MG63 (cell line): ENCODE results near the gene CPB2. TPM values are rescaled to one million over a fixed set of nuclear protein-coding genes. Genes with fewer than 3 reads are reported as not detected.
A peak's percentile ranks its signal among the peaks of the same experiment; 100 is the strongest.

Source experiments
- DNase-seq: peaks from one replicate; pipeline ENCODE4 v3.0.0-alpha.2; 2020
- H3K27me3 ChIP-seq: fragments of 250-450 bp; sonication (Bioruptor Pico); 2 replicates; pipeline ENCODE4 v1.5.1; 2020; ENCODE audit warnings: mild to moderate bottlenecking, moderate library complexity
- H3K36me3 ChIP-seq: fragments of 250-450 bp; sonication (Bioruptor Pico); 2 replicates; pipeline ENCODE4 v1.5.1; 2020; ENCODE audit warnings: mild to moderate bottlenecking, moderate library complexity
- H3K4me3 ChIP-seq: fragments of 250-450 bp; sonication (Bioruptor Pico); 2 replicates; pipeline ENCODE4 v1.5.1; 2020; ENCODE audit warnings: mild to moderate bottlenecking, moderate library complexity
- H3K9me3 ChIP-seq: fragments of 250-450 bp; sonication (Bioruptor Pico); 2 replicates; pipeline ENCODE4 v1.5.1; 2020; ENCODE audit warnings: mild to moderate bottlenecking, moderate library complexity
- total RNA-seq: library from RNA; depleted of rRNA; stranded (reverse); fragments of >200 nt; shearing (Covaris generic); gene quantifications from 2 replicates; pipeline ENCODE4 v1.2.3, GENCODE V29; 2014; ENCODE audit warnings: low replicate concordance; rRNA removed

Gene CPB2, protein sequence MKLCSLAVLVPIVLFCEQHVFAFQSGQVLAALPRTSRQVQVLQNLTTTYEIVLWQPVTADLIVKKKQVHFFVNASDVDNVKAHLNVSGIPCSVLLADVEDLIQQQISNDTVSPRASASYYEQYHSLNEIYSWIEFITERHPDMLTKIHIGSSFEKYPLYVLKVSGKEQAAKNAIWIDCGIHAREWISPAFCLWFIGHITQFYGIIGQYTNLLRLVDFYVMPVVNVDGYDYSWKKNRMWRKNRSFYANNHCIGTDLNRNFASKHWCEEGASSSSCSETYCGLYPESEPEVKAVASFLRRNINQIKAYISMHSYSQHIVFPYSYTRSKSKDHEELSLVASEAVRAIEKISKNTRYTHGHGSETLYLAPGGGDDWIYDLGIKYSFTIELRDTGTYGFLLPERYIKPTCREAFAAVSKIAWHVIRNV
- total RNA-seq: not detected in 2 replicates

DNA sequence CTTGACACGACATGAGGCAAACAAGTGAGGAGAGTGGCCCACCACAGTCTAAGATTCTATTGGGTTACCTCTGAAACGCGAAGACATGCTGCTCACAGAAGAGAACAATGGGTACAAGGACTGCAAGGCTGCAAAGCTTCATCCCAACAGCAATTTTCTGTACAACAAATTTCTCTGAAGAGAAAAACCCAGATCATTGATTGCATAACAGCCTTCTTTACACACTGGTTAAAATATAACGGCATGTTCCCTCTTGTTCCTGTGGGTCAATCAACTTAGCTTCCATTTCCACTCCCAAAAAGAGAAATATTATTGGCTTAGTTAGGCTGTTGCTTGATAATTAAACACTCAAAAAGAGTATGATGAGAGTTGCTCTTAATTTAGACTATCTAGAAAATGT lies at the start of gene CPB2:
CPB2 (minus strand) TSS at position 166 of the 400 bp plus-strand sequence; CDS start at position 142, 24 bp downstream.
- Histone ChIP-seq H3K27me3 (peaks cover 11% of the 10 kb centered on the region; the same call in 1 of the 2 replicates), H3K36me3 (no peaks in the 10 kb centered on the region), H3K4me3 (no peak within 1 kb of the TSS), H3K9me3 (no peaks in the 10 kb centered on the region)
- no peak for DNase-seq

DNA sequence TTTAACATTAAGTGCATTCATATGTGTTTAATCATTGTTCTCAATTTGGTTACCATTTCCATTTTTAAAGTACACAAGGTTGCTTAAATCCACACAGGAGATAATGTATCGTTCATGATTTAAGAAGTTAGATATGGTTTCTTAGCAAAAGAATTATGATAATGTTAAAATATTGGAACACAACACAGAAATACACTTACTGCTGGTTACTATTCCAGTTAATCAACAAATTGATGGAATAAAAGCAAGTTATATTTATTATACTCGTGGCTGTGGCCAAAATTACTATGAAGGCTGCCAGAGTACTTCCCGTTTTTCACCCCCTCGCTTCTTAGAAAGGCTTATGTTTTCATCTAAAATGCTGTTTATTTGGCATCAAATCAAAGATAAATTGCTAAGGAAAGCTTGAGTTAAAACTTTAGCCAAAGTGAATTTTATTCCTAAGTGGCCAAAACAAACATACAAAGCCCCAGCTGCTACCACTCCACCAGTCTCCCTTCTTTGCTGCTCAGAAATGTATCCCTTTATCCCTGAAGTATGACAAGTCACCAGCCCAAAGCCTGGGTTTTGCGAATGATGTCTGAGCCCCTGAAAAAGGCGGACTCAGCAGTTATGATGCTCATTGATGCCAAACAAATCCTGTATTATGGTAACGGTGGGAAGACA lies 49.4 kb upstream of the CPB2 start:
- no peak for DNase-seq

DNA sequence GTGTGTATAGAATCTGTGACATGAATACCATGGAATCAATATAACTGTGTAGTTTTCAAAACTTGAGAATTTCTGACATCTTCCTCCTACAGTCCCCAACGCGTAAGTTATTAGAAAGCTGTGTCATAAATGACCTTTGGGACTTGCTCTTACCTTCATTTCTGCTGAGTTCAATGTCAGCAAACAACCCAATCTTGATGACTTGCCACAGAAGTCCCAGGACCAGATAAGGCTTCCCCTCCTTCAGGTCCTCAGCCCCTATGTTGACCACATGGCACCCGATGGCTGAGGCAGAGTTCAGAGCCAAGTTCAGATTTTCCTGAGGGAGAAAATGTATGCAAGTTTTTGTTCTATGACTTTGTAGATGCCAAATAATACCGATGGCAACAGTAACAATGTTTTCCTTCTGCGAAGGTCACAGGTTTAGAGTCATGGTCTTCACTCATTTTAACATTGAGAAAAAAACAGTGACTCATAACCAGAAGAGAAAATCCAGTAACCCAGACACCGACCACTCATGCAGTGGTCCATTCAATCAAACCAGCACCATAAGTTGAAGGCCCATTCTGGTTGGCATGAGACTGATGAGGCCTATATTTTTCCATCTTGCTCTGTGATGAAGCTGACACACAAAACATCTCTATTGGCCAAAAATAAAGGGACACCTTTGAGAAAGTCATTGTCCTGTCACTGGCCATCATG lies 47.9 kb upstream of the CPB2 start:
- Histone ChIP-seq H3K4me3 (no peak overlapping the region), H3K9me3 (no peaks in the 10 kb centered on the region), H3K36me3 (no peaks in the 10 kb centered on the region), H3K27me3 (peaks cover 4% of the 10 kb centered on the region; the same call in 1 of the 2 replicates)
- DNase-seq: no peak

More for the DNA sequence above, 49.4 kb upstream of the CPB2 start:
- Histone ChIP-seq H3K9me3 (no peaks in the 10 kb centered on the region), H3K36me3 (no peaks in the 10 kb centered on the region), H3K4me3 (no peak overlapping the region), H3K27me3 (peaks cover 2% of the 10 kb centered on the region; the same call in 1 of the 2 replicates)

DNA sequence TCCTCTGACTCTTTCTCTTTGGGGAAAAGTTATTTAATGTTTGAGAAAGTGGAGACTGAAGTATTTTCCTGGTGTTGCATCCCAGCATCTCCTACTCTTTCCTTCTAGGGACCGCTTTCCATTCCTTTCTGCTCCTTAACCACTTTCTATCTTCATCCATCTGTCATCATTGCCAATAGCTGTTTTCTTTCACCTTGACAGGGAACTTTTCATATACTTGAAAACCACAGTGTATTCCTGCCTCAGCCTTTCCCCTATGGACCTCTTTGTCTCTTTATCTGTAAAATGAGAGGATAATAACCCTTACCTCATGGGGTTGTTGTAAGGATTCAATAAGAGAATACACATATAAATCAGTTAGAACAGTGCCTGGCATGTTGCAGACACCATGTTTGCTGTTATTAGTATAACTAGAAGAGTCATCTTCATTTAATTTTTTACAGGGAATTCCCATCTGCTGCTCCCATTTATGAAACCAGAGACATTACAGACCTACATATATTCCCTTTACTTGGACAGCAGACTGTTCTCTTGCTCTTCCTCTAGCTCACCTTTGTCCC lies 45.4 kb upstream of the CPB2 start:
- Histone ChIP-seq H3K36me3 (no peaks in the 10 kb centered on the region), H3K27me3 (peaks cover 4% of the 10 kb centered on the region; the same call in 1 of the 2 replicates), H3K4me3 (no peak overlapping the region), H3K9me3 (no peaks in the 10 kb centered on the region)
- DNase-seq: no peak

DNA sequence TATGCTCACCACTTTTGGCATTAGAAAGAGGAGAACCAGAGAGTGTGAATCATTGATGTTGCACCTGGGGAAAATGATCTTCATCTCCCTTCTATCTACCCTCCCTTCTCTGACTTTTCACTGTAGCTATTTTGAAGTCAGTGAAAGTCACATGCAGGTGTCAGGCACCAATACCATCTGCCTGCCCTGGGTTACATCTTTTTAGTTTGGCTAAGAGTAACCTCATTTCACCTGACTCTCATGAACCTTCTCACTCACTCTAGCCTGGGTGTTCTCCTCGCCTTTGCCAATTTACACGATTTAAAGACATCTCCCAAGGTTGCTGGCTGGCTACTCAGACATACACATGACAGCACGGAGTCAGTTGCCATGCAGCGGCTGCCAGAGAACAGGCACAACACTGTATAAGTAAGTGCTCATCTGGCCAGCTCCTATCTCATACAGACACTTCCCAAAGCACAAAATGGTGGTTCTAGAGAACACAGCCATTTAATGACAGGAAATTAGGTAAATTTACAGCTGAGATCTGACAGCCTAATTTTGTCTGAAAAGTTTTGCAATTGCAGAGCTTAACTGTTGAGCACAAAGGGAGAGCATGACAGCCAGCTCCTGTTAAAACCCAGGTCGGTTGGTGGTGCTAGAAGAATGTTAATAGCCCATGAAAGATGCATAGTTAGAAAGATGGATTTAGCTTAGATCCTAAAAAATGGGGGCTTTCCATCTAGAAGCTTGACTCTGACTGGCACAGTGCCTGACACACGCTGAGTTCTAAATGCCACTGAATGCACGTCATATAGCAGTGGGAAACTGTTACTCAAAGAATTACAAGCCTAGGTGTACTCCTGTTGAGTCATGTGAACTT lies 44.7 kb upstream of the CPB2 start:
- Histone ChIP-seq H3K27me3 (peaks cover 4% of the 10 kb centered on the region; the same call in 1 of the 2 replicates), H3K4me3 (no peak overlapping the region), H3K9me3 (no peaks in the 10 kb centered on the region), H3K36me3 (no peaks in the 10 kb centered on the region)
- no peak for DNase-seq

DNA sequence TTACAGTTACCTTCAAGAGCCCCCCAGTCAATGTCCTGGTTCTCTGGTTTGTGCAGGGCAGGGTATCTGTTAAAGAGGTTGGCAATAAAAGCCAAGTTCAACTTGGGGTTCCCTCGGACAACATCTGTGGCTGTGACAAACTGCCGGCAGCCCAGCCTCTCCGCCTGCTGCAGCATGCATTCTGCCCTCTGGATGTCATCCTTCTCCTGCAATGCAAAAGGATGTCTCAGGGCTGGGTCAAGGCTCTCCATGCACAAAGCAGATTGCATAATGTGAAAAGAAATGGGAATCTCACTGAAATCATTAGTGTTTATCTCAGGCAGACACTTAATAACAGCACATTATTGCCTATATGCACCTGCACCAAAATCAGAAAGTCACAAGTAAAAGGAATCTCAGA lies 42.1 kb upstream of the CPB2 start:
- DNase-seq: peak; percentile 5
- no peak overlapping the region for H3K4me3 ChIP-seq
- H3K27me3 ChIP-seq: peaks cover 4% of the 10 kb centered on the region; the same call in 1 of the 2 replicates
- no peaks in the 10 kb centered on the region for H3K36me3 ChIP-seq
- no peaks in the 10 kb centered on the region for H3K9me3 ChIP-seq

DNA sequence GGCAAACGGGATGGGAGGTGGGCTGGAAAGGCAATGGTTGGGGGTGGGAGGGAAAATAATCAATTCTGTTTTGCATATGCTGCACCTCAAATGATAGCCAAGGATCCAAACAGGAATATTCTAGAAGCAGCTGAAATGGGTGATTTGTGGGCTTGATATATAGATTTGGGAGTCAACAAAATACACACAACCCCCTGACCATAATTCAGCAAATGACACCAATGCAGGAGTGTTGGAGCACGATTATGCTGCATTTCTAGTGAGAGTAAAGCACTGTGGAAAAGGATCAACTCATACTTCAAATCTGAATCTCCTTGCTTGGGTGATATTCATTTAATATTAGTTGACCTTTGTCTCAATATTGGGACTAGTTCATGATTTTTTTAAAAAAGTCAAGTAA lies 41.1 kb upstream of the CPB2 start:
- DNase-seq: no peak
- Histone ChIP-seq H3K4me3 (no peak overlapping the region), H3K27me3 (peaks cover 3% of the 10 kb centered on the region; the same call in 1 of the 2 replicates), H3K36me3 (no peaks in the 10 kb centered on the region), H3K9me3 (no peaks in the 10 kb centered on the region)

DNA sequence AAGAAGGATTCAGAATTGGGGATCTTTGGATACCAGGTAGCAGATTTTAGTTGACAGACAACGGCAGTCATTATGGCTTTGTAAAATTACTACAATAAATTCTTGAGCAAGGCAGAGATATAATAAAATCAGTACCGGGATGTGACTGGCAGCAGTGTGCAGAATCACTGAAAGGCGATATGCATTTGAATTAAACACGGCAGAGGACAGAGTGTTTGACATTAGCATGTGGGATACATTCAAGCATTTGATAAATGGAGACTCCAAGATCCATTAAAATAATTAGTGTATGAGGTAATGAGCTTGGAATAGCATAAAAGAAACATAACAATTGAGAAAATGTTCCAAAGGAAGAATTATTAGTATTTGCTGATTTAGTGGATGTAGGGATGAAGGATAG lies 40.3 kb upstream of the CPB2 start:
- no peak overlapping the region for H3K4me3 ChIP-seq
- no peaks in the 10 kb centered on the region for H3K9me3 ChIP-seq

DNA sequence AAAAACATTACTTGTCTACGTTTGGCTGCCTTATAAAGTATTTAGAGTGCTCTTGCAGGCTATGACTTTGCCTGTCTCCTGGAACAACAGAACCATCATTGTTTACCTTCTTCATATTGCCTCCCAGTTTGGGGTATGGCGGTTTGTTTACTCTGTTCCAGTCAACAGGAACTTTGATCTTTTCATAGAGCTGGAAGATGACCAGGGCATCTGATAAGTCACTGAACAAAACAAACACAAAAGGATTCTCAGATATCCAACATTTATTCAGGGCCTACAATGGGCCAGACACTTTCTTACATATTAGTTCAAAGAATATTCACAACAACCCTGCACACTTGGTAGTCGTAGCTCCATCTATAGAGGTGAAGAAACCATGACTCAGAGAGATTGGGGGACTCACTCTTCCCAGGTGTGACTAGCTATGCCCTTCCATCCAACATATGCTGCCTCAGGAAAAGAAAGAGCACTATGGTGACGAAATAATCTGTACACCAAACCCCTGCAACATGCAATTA lies 38.4 kb upstream of the CPB2 start:
- H3K27me3 ChIP-seq: peaks cover 5% of the 10 kb centered on the region
- H3K9me3 ChIP-seq: no peaks in the 10 kb centered on the region
- no peak for DNase-seq
- no peak overlapping the region for H3K4me3 ChIP-seq
- no peaks in the 10 kb centered on the region for H3K36me3 ChIP-seq

More for the DNA sequence above, 40.3 kb upstream of the CPB2 start:
- peaks cover 5% of the 10 kb centered on the region for H3K27me3 ChIP-seq
- no peaks in the 10 kb centered on the region for H3K36me3 ChIP-seq
- no peak for DNase-seq

DNA sequence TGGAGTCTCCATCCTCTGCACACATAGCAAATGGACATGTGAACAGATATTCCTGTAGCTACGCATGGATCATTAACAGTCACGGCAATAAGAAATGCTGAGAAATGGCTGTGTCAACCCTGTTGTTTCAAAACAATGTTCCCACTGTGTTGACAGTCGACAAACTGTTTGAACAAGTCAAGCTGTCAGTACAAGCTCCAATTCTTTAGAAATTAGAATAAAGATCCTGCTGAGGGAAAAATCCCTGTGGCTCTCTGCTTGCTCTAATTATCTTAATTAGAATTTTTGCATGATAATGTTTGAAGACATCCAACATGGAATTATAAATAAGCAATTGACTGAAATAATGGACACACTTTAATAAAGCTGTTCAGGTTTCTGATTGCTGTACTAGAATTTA lies 37.9 kb upstream of the CPB2 start:
- H3K27me3 ChIP-seq: peaks cover 3% of the 10 kb centered on the region; the same call in 1 of the 2 replicates
- no peak overlapping the region for H3K4me3 ChIP-seq

DNA sequence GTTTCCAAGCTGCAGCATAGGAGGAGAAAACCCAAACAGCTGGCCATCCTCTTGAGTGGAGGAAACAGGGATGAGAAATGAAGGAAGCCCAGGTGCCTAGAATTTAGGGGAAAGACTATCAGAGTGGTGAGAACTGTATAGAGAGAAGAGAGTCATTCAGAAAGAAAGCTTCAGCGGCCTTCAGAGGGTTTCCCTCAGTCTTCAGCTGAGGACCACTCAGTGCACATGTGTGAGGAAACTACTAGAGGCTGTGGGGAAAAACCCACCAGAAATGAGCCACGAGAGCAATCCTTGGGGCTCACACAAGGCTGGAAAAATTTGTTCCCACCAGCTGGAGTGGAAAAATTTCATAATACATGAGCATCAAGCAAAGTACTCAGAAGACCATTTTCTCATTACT lies 35.2 kb upstream of the CPB2 start:
- H3K4me3 ChIP-seq: no peak overlapping the region
- DNase-seq: no peak
- peaks cover 9% of the 10 kb centered on the region for H3K27me3 ChIP-seq
- H3K36me3 ChIP-seq: no peaks in the 10 kb centered on the region
- no peaks in the 10 kb centered on the region for H3K9me3 ChIP-seq

More for the DNA sequence above, 37.9 kb upstream of the CPB2 start:
- Histone ChIP-seq H3K9me3 (no peaks in the 10 kb centered on the region), H3K36me3 (no peaks in the 10 kb centered on the region)
- DNase-seq: no peak

DNA sequence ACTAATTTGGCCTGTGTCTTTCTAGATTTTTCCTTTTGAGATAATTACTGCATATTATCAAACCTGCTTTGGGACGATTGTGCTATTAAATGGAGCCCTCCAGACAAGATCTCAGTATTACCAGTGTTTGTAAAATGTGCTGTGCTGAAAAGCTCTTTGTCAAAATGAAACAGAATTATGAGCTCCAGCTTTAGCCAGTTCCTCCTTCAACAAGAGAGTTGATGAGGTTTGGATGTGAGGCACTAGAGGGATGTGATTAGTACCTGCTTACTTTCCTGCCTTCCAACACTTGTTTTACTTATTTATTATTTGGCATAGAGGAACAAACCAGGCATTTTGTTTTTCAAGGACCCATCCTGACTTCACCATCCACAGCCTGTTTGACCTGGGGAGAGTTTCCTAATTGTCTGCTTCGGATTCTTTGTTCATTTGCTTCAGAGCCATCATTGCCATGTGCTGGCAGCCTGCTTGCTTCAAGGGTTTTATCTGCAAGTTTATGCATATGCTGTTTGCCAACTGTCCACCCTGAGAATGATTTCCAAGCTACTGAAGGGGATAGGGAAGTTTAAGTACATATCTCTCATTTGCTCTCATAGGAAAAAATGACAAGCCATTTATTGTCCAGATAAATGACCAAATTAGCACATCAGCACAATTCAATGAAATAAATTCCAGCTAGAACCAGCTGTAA lies 32.9 kb upstream of the CPB2 start:
- no peaks in the 10 kb centered on the region for H3K36me3 ChIP-seq
- H3K4me3 ChIP-seq: no peak overlapping the region
- no peak for DNase-seq
- no peaks in the 10 kb centered on the region for H3K9me3 ChIP-seq
- peaks cover 9% of the 10 kb centered on the region for H3K27me3 ChIP-seq

DNA sequence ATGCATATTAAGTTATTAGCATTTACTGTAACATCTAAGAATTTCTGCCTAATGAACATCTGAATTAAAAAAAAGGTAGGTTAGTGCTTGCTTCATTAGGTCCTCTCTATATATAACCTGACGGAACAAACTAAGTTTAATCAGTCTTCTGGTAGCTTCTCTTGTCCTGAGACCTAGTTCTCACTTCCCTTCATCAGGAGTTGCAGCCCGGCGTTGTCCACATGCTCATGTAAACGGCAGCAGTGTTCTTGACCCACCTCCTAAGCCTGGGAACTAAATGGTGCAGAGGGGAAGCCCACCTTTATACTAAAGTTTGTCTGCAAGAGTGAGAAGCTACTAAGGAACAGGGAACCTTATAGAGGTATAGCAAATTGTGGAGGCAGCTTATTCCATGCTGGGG lies 31.9 kb upstream of the CPB2 start:
- no peak overlapping the region for H3K4me3 ChIP-seq
- peaks cover 15% of the 10 kb centered on the region for H3K27me3 ChIP-seq
- no peaks in the 10 kb centered on the region for H3K36me3 ChIP-seq
- no peaks in the 10 kb centered on the region for H3K9me3 ChIP-seq
- no peak for DNase-seq

DNA sequence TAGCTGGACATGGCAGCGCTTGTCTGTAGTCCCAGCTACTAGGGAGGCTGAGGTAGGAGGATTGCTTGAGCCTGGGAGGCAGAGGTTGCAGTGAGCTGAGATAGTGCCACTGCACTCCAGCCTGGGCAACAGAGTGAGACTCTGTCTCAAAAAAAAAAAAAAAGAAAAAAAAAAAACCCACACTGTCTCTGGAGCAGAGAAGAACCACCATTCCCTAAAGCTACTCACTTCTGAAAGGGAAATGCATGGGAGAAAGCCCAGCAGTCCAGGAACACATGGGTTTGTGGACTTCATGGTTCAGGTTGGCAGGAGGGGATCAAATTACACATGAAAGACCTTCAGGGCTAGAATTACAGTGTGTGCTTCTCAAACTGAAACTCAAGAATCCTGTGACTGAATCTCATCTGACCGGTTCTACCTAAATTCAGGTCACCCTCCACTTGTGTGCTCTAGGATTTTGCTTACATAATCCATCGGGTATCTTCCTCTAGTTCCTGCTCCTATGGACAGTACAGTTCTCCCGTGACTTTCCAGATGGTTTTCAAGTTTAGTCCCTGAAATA lies 30.2 kb upstream of the CPB2 start:
- DNase-seq: no peak
- H3K36me3 ChIP-seq: no peaks in the 10 kb centered on the region
- no peak overlapping the region for H3K4me3 ChIP-seq
- H3K9me3 ChIP-seq: no peaks in the 10 kb centered on the region
- H3K27me3 ChIP-seq: peaks cover 12% of the 10 kb centered on the region

DNA sequence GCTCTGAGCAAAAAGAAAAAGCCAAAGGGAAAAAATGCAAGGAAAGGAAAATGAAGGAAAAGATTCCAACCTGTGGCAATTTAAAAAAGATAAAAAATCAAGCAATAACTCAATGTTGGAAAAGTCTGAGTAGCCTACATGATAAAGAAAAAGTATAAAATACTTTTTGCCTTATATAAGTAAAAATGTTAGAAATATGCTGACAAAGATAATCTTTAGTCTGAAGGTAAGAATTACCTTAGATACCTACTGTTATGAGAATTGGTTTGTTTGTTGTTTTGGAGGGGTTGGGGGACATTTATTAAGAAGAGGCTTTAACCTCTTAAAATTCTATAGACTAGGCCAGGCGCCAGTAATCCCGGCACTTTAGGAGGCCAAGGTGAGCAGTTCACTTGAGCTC lies 29.7 kb upstream of the CPB2 start:
- H3K4me3 ChIP-seq: no peak overlapping the region
- peaks cover 12% of the 10 kb centered on the region for H3K27me3 ChIP-seq
- no peaks in the 10 kb centered on the region for H3K36me3 ChIP-seq
- H3K9me3 ChIP-seq: no peaks in the 10 kb centered on the region
- no peak for DNase-seq
